ENCODE results near the gene WAS.

WAS gene

GRCh38 chrX:48711929-48712505 is 28.4 kb downstream of the WAS start:
- no peak for TF ChIP-seq CTCF (IDR thresholded peaks at IDR 0.05; ENCODE audit: control insufficient read depth, insufficient read depth, low read depth, low read length, missing control alignments)
- no peak for DNase-seq (ENCODE audit: low read depth)
- H3K4me3 ChIP-seq (ENCODE audit: control insufficient read depth, low read depth, low read length) = no peak overlapping the region

GRCh38 chrX:48713847-48714246 is 30.2 kb downstream of the WAS start:
- no peak overlapping the region for H3K4me3 ChIP-seq (ENCODE audit: control insufficient read depth, low read depth, low read length)
- no peak for DNase-seq (ENCODE audit: low read depth)
- no peak for TF ChIP-seq CTCF (IDR thresholded peaks at IDR 0.05; ENCODE audit: control insufficient read depth, insufficient read depth, low read depth, low read length, missing control alignments)

GRCh38 chrX:48714573-48714972 is 31.0 kb downstream of the WAS start:
- no peak for TF ChIP-seq CTCF (IDR thresholded peaks at IDR 0.05; ENCODE audit: control insufficient read depth, insufficient read depth, low read depth, low read length, missing control alignments)
- H3K4me3 ChIP-seq (ENCODE audit: control insufficient read depth, low read depth, low read length) = no peak overlapping the region
- DNase-seq (ENCODE audit: low read depth) = no peak

GRCh38 chrX:48715072-48715471 is 31.5 kb downstream of the WAS start:
- no peak for DNase-seq (ENCODE audit: low read depth)
- no peak overlapping the region for H3K4me3 ChIP-seq (ENCODE audit: control insufficient read depth, low read depth, low read length)
- TF ChIP-seq CTCF (IDR thresholded peaks at IDR 0.05; ENCODE audit: control insufficient read depth, insufficient read depth, low read depth, low read length, missing control alignments) = no peak

GRCh38 chrX:48715876-48716502 is 32.4 kb downstream of the WAS start:
- TF ChIP-seq CTCF (IDR thresholded peaks at IDR 0.05; ENCODE audit: control insufficient read depth, insufficient read depth, low read depth, low read length, missing control alignments) = no peak
- no peak overlapping the region for H3K4me3 ChIP-seq (ENCODE audit: control insufficient read depth, low read depth, low read length)
- DNase-seq (ENCODE audit: low read depth) = no peak

- no peak for TF ChIP-seq CTCF (IDR thresholded peaks at IDR 0.05; ENCODE audit: control insufficient read depth, insufficient read depth, low read depth, low read length, missing control alignments)
- no peak overlapping the region for H3K4me3 ChIP-seq (ENCODE audit: control insufficient read depth, low read depth, low read length)
- no peak for DNase-seq (ENCODE audit: low read depth)
These were observed 36.4 kb downstream of the WAS start for GRCh38 chrX:48719958-48720357.

Measured in AG09309 (cell line).